WTC11 (cell line): ENCODE measurements around the gene FAM161A. TPM values are rescaled to one million over a fixed set of nuclear protein-coding genes. Genes with fewer than 3 reads are reported as not detected.

ENCODE experiments used
- ATAC-seq: fragments of 200-7000 bp; cut with Tn5 transposase; 2 replicates; pipeline ENCODE4 v1.10.0; 2021; ENCODE audit warnings: mild to moderate bottlenecking, moderate library complexity
- CTCF ChIA-PET: fragments of 300-600 bp; sonication (Branson Sonifier 250); formaldehyde crosslinking; loops from one replicate; lab custom pipeline; 2021; ENCODE audit warnings: antibody characterized with exemption; lab: Charles Lee
- POLR2A ChIA-PET: fragments of 350-600 bp; sonication (Branson Sonifier 250); formaldehyde crosslinking; loops from one replicate; lab custom pipeline; 2021; ENCODE audit warnings: antibody characterized with exemption; lab: Charles Lee
- DNase-seq: peaks from one replicate; pipeline ENCODE4 v3.0.0; 2021; ENCODE audit warnings: low spot score
- H3K27ac Mint-ChIP-seq: 2 replicates; pipeline ENCODE4 v1.8.0; 2021; ENCODE audit warnings: mixed read lengths
- H3K27me3 Mint-ChIP-seq: 2 replicates; pipeline ENCODE4 v1.8.0; 2021; ENCODE audit warnings: low read depth, mild to moderate bottlenecking, moderate library complexity, mixed read lengths
- H3K36me3 Mint-ChIP-seq: 2 replicates; pipeline ENCODE4 v1.8.0; 2021; ENCODE audit warnings: mixed read lengths
- H3K4me1 Mint-ChIP-seq: 2 replicates; pipeline ENCODE4 v1.8.0; 2022; ENCODE audit warnings: mixed read lengths
- H3K4me3 Mint-ChIP-seq: 2 replicates; pipeline ENCODE4 v1.8.0; 2021; ENCODE audit warnings: mild to moderate bottlenecking, moderate library complexity, mixed read lengths
- H3K9me3 Mint-ChIP-seq: 2 replicates; pipeline ENCODE4 v1.8.0; 2021; ENCODE audit warnings: mixed read lengths
- ELF4 ChIP-seq: sonication (generic); formaldehyde crosslinking; IDR thresholded peaks from 2 replicates; pipeline ENCODE4 v1.8.1; 2022; ENCODE audit warnings: low read depth, mild to moderate bottlenecking, moderate library complexity, missing genetic modification reagents
- ESRRA ChIP-seq: sonication (generic); formaldehyde crosslinking; IDR thresholded peaks from 2 replicates; pipeline ENCODE4 v1.8.1; 2022; ENCODE audit warnings: mild to moderate bottlenecking, missing genetic modification reagents, borderline replicate concordance
- FOXJ3 ChIP-seq: sonication (generic); formaldehyde crosslinking; IDR thresholded peaks from 2 replicates; pipeline ENCODE4 v1.9.0; 2021; ENCODE audit warnings: missing genetic modification reagents, mild to moderate bottlenecking, borderline replicate concordance
- GABPB1 ChIP-seq: sonication (generic); formaldehyde crosslinking; IDR thresholded peaks from 2 replicates; pipeline ENCODE4 v1.8.1; 2023; ENCODE audit warnings: mild to moderate bottlenecking, missing genetic modification reagents
- GRHL2 ChIP-seq: fragments of 250-450 bp; sonication (Bioruptor Pico); IDR thresholded peaks from 2 replicates; pipeline ENCODE4 v1.8.0; 2022; ENCODE audit warnings: mild to moderate bottlenecking, moderate library complexity; ENCODE audit not compliant: insufficient replicate concordance, severe bottlenecking
- GTF2I ChIP-seq: fragments of 250-450 bp; sonication (Bioruptor Pico); conservative IDR thresholded peaks from 2 replicates; pipeline ENCODE4 v1.4.0; 2021; ENCODE audit warnings: mild to moderate bottlenecking
- MXD4 ChIP-seq: fragments of 250-450 bp; sonication (Bioruptor Pico); IDR thresholded peaks from 2 replicates; pipeline ENCODE4 v1.8.0; 2021; ENCODE audit warnings: mild to moderate bottlenecking, moderate library complexity, borderline replicate concordance
- PRRX2 ChIP-seq: fragments of 250-450 bp; sonication (Bioruptor Pico); IDR thresholded peaks from 2 replicates; pipeline ENCODE4 v1.8.0; 2021; ENCODE audit warnings: mild to moderate bottlenecking
- SOX15 ChIP-seq: fragments of 250-450 bp; sonication (Bioruptor Pico); IDR thresholded peaks from 2 replicates; pipeline ENCODE4 v1.9.0; 2021; ENCODE audit warnings: mild to moderate bottlenecking
- TEAD4 ChIP-seq: sonication (generic); formaldehyde crosslinking; IDR thresholded peaks from 2 replicates; pipeline ENCODE4 v1.8.0; 2022; ENCODE audit warnings: mild to moderate bottlenecking, missing genetic modification reagents
- ZNF263 ChIP-seq: sonication (generic); formaldehyde crosslinking; IDR thresholded peaks from 2 replicates; pipeline ENCODE4 v1.8.1; 2022; ENCODE audit warnings: low read depth, mild to moderate bottlenecking, moderate library complexity, missing genetic modification reagents
- ZNF416 ChIP-seq: fragments of 250-450 bp; sonication (Bioruptor Pico); IDR thresholded peaks from 2 replicates; pipeline ENCODE4 v1.9.0; 2021; ENCODE audit warnings: mild to moderate bottlenecking, inconsistent platforms
- total RNA-seq: library from RNA; stranded (reverse); gene quantifications from 3 replicates; pipeline ENCODE4 v1.2.3, GENCODE V29; 2021
- TF ChIP-seq, protein P1 (sequence below): sonication (generic); formaldehyde crosslinking; IDR thresholded peaks from 2 replicates; pipeline ENCODE4 v1.8.1; 2022; ENCODE audit warnings: mild to moderate bottlenecking, missing genetic modification reagents, moderate library complexity, borderline replicate concordance
- TF ChIP-seq, protein P2 (sequence below): sonication (generic); formaldehyde crosslinking; IDR thresholded peaks from 2 replicates; pipeline ENCODE4 v1.8.0; 2022; ENCODE audit warnings: mild to moderate bottlenecking, missing genetic modification reagents
- TF ChIP-seq, protein P3 (sequence below): sonication (generic); formaldehyde crosslinking; IDR thresholded peaks from 2 replicates; pipeline ENCODE4 v1.8.1; 2023; ENCODE audit warnings: mild to moderate bottlenecking, missing genetic modification reagents, borderline replicate concordance
- TF ChIP-seq, protein P4 (sequence below): sonication (generic); formaldehyde crosslinking; IDR thresholded peaks from 2 replicates; pipeline ENCODE4 v1.8.0; 2022; ENCODE audit warnings: missing genetic modification reagents
- TF ChIP-seq, protein P5 (sequence below): fragments of 250-450 bp; sonication (Bioruptor Pico); IDR thresholded peaks from 2 replicates; pipeline ENCODE4 v1.9.0; 2021; ENCODE audit warnings: mild to moderate bottlenecking, borderline replicate concordance

FAM161A gene
- total RNA-seq, 1 experiment from 2014 or later = 12.4 TPM

DNA sequence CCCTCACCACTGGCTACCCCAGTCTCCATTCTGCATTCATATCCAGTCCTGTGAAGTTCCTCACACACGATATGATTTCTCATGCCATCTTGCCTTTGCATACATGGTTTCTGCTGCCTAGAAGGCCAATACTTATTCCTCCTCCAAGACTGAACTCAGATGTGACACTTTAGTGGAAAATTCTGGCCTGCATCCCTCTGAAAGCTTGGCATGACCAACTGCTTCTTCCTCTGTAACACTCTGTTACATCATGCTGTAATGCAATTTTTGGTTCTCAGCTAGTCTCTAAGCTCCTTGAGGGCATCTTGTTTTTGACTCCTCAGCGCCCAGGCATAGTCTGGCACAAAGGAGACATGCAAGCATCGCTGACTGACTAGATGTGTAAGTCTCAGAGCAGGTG, 12.6 kb downstream of the FAM161A start:
- ATAC-seq = no peak
- no peak for DNase-seq
- ChIA-PET POLR2A (no interaction called here), CTCF (no interaction called here)
- H3K9me3 Mint-ChIP-seq = no peaks in the 10 kb centered on the region
- no peaks in the 10 kb centered on the region; the same call in 1 of the 2 replicates for H3K36me3 Mint-ChIP-seq
- no peak overlapping the region for H3K27ac Mint-ChIP-seq
- no peaks in the 10 kb centered on the region for H3K4me1 Mint-ChIP-seq
- no peaks in the 10 kb centered on the region for H3K27me3 Mint-ChIP-seq
- no peak overlapping the region for H3K4me3 Mint-ChIP-seq
- TF ChIP-seq FOXJ3 (CRISPR knock-in tag) (no peak), ESRRA (CRISPR knock-in tag) (no peak), GABPB1 (CRISPR knock-in tag) (no peak), ZNF416 (CRISPR knock-in tag) (no peak), ZNF263 (CRISPR knock-in tag) (no peak), TEAD4 (CRISPR knock-in tag) (no peak), GTF2I (CRISPR knock-in tag) (no peak), GRHL2 (CRISPR knock-in tag) (no peak), SOX15 (CRISPR knock-in tag) (no peak), PRRX2 (CRISPR knock-in tag) (no peak), ELF4 (CRISPR knock-in tag) (no peak), MXD4 (CRISPR knock-in tag) (no peak)
- TF ChIP-seq, protein P1, sequence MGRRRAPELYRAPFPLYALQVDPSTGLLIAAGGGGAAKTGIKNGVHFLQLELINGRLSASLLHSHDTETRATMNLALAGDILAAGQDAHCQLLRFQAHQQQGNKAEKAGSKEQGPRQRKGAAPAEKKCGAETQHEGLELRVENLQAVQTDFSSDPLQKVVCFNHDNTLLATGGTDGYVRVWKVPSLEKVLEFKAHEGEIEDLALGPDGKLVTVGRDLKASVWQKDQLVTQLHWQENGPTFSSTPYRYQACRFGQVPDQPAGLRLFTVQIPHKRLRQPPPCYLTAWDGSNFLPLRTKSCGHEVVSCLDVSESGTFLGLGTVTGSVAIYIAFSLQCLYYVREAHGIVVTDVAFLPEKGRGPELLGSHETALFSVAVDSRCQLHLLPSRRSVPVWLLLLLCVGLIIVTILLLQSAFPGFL (CRISPR knock-in tag) = no peak
- TF ChIP-seq, protein P2, sequence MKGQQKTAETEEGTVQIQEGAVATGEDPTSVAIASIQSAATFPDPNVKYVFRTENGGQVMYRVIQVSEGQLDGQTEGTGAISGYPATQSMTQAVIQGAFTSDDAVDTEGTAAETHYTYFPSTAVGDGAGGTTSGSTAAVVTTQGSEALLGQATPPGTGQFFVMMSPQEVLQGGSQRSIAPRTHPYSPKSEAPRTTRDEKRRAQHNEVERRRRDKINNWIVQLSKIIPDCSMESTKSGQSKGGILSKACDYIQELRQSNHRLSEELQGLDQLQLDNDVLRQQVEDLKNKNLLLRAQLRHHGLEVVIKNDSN (CRISPR knock-in tag) = no peak
- TF ChIP-seq, protein P3, sequence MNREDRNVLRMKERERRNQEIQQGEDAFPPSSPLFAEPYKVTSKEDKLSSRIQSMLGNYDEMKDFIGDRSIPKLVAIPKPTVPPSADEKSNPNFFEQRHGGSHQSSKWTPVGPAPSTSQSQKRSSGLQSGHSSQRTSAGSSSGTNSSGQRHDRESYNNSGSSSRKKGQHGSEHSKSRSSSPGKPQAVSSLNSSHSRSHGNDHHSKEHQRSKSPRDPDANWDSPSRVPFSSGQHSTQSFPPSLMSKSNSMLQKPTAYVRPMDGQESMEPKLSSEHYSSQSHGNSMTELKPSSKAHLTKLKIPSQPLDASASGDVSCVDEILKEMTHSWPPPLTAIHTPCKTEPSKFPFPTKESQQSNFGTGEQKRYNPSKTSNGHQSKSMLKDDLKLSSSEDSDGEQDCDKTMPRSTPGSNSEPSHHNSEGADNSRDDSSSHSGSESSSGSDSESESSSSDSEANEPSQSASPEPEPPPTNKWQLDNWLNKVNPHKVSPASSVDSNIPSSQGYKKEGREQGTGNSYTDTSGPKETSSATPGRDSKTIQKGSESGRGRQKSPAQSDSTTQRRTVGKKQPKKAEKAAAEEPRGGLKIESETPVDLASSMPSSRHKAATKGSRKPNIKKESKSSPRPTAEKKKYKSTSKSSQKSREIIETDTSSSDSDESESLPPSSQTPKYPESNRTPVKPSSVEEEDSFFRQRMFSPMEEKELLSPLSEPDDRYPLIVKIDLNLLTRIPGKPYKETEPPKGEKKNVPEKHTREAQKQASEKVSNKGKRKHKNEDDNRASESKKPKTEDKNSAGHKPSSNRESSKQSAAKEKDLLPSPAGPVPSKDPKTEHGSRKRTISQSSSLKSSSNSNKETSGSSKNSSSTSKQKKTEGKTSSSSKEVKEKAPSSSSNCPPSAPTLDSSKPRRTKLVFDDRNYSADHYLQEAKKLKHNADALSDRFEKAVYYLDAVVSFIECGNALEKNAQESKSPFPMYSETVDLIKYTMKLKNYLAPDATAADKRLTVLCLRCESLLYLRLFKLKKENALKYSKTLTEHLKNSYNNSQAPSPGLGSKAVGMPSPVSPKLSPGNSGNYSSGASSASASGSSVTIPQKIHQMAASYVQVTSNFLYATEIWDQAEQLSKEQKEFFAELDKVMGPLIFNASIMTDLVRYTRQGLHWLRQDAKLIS (CRISPR knock-in tag) = no peak
- TF ChIP-seq, protein P4, sequence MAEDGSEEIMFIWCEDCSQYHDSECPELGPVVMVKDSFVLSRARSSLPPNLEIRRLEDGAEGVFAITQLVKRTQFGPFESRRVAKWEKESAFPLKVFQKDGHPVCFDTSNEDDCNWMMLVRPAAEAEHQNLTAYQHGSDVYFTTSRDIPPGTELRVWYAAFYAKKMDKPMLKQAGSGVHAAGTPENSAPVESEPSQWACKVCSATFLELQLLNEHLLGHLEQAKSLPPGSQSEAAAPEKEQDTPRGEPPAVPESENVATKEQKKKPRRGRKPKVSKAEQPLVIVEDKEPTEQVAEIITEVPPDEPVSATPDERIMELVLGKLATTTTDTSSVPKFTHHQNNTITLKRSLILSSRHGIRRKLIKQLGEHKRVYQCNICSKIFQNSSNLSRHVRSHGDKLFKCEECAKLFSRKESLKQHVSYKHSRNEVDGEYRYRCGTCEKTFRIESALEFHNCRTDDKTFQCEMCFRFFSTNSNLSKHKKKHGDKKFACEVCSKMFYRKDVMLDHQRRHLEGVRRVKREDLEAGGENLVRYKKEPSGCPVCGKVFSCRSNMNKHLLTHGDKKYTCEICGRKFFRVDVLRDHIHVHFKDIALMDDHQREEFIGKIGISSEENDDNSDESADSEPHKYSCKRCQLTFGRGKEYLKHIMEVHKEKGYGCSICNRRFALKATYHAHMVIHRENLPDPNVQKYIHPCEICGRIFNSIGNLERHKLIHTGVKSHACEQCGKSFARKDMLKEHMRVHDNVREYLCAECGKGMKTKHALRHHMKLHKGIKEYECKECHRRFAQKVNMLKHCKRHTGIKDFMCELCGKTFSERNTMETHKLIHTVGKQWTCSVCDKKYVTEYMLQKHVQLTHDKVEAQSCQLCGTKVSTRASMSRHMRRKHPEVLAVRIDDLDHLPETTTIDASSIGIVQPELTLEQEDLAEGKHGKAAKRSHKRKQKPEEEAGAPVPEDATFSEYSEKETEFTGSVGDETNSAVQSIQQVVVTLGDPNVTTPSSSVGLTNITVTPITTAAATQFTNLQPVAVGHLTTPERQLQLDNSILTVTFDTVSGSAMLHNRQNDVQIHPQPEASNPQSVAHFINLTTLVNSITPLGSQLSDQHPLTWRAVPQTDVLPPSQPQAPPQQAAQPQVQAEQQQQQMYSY (CRISPR knock-in tag) = no peak
- TF ChIP-seq, protein P5, sequence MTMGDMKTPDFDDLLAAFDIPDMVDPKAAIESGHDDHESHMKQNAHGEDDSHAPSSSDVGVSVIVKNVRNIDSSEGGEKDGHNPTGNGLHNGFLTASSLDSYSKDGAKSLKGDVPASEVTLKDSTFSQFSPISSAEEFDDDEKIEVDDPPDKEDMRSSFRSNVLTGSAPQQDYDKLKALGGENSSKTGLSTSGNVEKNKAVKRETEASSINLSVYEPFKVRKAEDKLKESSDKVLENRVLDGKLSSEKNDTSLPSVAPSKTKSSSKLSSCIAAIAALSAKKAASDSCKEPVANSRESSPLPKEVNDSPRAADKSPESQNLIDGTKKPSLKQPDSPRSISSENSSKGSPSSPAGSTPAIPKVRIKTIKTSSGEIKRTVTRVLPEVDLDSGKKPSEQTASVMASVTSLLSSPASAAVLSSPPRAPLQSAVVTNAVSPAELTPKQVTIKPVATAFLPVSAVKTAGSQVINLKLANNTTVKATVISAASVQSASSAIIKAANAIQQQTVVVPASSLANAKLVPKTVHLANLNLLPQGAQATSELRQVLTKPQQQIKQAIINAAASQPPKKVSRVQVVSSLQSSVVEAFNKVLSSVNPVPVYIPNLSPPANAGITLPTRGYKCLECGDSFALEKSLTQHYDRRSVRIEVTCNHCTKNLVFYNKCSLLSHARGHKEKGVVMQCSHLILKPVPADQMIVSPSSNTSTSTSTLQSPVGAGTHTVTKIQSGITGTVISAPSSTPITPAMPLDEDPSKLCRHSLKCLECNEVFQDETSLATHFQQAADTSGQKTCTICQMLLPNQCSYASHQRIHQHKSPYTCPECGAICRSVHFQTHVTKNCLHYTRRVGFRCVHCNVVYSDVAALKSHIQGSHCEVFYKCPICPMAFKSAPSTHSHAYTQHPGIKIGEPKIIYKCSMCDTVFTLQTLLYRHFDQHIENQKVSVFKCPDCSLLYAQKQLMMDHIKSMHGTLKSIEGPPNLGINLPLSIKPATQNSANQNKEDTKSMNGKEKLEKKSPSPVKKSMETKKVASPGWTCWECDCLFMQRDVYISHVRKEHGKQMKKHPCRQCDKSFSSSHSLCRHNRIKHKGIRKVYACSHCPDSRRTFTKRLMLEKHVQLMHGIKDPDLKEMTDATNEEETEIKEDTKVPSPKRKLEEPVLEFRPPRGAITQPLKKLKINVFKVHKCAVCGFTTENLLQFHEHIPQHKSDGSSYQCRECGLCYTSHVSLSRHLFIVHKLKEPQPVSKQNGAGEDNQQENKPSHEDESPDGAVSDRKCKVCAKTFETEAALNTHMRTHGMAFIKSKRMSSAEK (CRISPR knock-in tag) = no peak
- TF ChIP-seq, all 79 proteins: peak for 0
